Measurements from ENCODE around the gene EYS.

The EYS gene

GRCh38 chr6:64930681-64931080, 776.3 kb downstream of the EYS start:
- DNase-seq: peak; percentile 47 to 94

DNA sequence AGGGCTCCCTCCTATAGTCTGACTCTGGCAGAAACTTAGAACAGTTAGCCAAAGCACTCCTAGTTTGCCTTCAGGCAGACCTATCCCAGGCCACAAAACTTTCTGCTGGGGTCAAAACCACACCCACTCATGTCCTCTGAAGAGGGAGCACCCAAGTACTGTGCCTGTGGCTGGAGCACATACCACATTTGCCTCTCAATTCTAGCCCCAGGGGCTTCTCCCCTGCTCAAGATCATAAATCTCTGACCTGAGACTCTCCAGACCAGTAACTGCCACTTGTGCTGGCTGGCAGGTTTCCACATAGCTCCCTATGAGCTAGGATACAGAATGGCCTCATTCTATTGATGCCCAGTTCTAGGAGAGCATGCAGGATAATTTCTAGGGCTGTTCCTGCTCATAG, 781.0 kb downstream of the EYS start:
- DNase-seq: no peak

DNA sequence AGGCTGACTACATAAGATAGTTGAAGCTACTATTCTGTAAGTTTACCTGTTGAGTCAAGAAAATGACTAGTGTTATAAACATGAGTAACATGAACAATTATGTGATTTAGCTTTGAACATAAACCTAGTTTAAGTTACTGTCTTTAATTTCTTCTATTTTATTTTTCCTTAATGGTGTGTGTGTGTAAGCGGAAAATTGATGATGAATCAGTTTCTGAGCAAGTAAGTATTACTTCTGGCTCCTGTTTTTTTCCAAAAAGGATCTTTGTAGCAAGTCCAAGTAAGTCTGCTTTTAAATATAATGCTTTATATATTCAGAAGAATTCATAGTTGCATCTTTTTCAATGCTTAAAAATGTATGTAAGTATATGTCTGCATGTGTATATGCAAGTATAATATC, 786.8 kb downstream of the EYS start:
- DNase-seq: no peak

DNA sequence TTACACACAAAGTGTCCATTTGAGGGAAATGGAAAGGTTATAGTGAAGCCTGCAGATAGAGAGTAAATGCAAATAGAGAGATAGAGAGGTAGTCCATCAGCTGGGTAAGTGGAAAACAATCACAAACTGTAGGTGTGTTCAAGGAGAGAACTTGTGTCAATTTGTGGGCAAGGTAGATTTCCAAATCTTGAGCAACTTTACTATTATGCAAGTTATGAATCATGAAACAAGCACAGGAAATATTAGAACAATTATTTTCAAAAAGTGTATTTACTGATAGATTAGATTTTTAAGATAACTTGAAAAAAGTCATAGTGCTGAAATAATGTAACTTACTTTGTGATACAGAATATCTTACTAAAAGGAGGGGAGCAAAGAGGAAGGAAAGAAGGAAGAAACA, 792.9 kb downstream of the EYS start:
- no peak for DNase-seq

GRCh38 chr6:64912966-64913365, 794.1 kb downstream of the EYS start:
- DNase-seq: no peak

DNA sequence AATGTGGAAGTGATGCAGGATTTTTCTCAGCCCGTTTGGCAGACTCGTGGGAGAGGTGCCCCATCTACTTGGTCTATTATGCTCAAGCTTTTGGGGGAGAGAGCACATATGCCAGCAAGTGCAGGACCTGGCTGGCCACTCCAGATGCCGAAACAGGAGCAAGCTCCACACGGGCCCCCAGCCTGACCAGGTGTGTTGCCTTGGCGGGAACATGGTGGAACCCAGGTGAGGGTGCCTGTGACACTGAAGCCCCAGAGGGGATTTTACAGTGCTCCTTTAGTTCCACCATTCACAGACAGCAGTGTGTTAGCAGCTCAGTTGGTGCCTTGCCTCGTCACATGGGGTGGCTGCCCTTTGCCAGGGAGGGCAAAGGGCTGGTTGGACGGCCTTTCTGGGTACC, 798.9 kb downstream of the EYS start:
- DNase-seq: no peak

GRCh38 chr6:64904616-64905015, 802.4 kb downstream of the EYS start:
- no peak for DNase-seq

- DNase-seq: no peak
These were observed 804.4 kb downstream of the EYS start for GRCh38 chr6:64902596-64902995.

DNA sequence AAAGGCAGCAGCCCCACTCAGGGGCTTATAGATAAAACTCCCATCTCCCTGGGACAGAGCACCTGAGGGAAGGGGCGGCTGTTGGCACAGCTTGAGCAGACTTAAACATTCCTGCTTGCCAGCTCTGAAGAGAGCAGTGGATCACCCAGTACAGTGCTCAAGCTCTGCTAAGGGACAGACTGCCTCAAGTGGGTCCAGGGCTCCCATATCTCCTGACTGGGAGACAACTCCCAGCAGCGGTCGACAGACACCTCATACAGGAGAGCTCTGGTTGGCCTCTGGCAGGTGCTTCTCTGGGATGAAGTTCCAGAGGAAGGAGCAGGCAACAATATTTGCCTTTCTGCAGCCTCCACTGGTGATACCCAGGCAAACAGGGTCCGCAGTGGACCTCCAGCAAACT, 810.1 kb downstream of the EYS start:
- DNase-seq: no peak

DNA sequence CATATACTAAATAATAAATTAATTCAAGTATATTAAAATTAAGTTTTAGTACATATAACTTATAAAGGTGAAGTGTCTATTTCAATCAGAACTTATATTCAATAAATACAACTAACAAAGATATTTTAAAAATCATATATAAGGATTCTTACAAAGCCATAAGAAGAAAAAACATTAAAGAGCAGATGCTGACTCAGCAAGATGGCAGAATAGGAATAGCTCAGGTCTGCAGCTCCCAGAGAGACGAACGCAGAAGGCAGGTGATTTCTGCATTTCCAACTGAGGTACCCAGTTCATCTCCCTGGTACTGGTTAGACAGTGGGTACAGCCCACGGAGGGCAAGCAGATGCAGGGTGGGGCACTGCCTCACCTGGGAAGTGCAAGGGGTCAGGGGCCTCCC, 811.1 kb downstream of the EYS start:
- no peak for DNase-seq

DNA sequence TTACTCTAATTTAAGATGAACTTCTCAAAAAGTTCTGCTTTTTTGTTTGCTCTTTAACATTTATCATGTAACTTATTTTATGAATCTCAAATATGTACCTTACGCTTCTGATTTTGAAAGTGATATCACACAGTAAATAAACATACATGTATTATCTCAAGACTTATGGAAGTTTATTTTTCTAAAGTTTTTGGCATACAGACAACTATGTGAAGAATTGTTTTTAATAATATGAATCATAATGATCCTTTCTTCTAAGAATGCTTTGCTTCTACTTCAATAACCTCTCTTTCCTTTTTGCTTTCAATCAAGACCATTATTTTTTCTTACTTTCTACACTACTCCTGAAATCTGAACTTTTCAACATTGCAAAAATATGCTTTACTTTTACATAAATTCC, 816.4 kb downstream of the EYS start:
- DNase-seq: no peak

DNA sequence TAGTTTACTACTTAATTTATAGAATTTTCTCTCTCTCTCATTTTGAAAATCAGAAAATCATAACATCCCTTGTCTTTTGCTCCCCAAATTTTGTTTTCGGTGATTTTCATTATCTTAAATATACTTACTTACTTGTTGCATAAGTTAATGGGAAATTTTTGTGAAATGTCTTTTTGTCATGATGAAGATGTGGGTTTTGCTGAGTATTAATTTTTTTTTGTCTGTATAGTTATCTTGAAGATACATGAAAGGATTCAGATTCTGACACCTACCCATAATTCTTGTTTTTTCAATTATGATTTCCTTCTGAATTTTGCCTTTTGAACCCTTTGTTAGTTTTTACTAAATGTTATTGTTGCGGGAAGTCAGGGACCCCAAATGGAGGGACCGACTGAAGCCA, 817.9 kb downstream of the EYS start:
- DNase-seq: no peak

GRCh38 chr6:64874776-64875175, 832.2 kb downstream of the EYS start:
- no peak for DNase-seq

- no peak for DNase-seq
These were observed 834.4 kb downstream of the EYS start for GRCh38 chr6:64872633-64873032.

DNA sequence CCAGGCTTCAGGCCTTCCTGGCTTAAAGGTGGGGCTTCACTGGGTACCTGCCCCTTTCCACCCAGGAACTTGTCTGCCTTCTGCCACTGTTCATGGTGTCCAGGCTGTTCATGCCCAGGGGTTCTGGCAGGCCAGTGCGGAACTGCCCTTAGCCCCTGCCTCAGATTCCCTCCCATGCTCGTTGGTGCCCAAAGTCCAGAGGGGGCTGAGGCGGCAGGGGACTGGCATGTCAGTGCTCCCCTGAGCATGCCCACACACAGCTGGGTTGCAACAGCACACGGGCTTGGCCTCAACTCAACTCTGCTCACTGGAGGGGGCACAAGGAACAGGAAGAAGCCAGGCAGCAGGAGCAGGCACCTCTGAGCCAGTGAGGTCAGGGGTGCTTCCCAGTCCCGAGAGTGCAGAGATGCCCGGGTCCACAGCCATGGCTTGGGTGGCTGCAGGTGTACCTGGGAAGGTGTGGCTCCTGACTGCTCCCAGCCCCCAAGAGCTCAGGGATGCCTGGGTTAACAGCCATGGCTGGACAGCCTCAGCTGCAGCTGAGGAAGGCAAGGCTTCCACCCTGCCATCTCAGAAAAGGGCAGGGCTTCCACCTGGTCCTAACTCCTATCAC, 845.9 kb downstream of the EYS start:
- no peak for DNase-seq

DNA sequence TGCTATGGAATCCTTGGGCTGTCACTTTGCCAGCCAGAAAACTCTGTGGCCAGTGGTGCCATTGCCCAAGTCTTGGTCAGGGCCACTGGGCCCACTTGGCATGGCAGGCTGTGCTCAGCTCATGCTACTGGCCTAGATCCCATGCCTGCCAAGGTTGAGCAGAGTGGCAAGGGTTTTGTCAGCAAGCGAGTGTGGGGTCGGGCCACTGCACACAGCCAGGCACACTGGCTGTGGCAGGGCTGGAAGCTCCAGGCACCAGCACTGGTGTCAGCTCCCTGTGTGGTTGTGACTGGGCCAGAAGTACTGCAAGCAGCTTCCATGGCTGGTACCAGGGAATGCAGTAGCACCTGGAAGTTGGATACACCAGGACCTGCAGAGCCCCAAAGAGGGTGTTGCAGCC, 846.8 kb downstream of the EYS start:
- DNase-seq: no peak

DNA sequence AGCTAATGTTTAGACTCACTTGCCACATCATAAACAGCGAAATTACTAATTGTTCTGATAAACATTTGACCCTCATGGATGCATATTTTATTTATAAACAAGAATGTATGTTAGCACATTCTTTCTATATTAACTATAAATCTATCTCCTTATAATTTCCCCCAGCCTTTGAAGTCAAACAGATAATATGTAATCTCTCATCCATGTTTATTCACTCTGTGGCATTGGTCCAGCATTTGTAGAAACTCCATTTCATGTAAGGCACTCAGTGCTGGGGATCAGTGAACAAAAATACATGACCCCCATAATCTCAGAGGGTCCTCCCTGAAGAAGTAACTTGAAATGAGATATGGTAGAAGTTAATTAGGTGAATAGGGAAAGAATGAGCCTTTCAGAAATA, 856.9 kb downstream of the EYS start:
- DNase-seq: no peak

DNA sequence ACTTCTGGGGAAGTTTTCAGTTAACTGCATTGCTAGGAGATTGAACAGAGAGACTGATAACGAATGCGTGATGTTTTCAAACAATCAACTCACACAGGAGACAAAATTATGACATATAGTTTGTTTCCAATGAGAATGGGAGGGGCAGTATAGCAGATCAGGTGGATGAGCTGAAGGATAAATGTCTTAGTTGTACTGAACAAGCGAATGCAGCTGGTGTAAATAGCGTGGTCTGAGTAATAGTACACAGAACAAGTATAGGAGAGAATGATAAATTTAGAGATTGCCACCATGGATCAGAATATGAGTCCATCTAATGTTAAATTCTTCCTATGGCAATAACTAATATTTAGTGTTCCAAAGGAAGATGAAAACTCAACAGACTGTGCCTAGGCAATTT, 858.6 kb downstream of the EYS start:
- no peak for DNase-seq

DNA sequence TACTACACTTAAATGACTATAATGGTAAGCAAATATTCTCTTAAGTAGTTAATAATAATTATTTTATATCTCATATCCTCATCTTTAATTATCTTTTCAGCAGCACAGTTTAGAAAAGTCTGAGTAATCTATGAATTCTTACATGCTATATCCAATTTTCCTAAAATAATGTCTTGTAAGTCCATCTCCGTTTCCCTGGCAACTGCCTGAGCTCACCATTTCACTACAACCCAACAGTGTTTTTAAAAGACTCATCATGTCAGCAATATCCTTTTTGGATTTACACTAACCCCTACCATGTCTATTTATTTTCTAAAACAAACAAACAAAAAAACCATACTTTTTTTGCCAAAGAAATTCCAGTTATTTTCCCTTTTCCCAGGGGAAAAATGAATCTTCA, 859.6 kb downstream of the EYS start:
- DNase-seq: no peak

- DNase-seq: peak in 1 of 2 experiments; percentile 43
These were observed 868.3 kb downstream of the EYS start for GRCh38 chr6:64838726-64839125.

GRCh38 chr6:64831680-64832079, 875.3 kb downstream of the EYS start:
- DNase-seq: no peak

DNA sequence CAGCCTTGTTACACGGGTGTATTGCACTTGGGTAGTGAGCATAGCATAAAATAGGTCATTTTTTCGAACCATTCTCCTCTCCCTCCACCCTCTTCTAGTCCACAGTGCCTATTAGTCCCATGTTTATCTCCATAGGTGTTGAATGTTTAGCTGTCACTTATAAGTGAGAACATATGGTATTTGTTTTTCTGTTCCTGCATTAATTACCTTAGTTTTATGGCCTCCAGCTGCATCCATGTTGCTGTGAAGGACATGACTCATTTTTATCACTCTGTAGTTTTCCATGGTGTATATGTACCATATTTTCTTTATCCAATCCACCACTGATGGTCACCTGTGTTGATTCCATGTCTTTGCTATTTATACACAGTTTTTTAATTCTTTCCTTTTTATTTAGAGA, 889.5 kb downstream of the EYS start:
- DNase-seq: peak in 1 of 2 experiments; percentile 56

DNA sequence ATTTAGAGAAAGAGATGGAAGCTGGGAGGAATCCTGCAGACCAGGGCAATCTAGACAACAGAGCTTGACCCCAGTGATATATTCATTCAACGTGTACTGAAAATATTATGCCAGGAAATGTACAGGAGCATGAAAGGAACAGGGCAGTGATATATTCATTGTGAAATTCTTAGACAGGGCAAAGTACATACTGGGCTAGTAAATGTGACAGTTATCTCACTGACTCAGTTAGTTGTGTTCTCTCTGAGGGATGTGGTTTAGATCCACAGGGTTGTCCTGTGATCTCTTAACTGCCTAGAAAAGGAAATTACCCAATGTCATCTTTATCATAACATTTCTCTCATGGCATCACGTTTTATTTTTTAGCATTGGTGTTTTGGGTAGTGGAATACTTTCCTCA, 891.3 kb downstream of the EYS start:
- no peak for DNase-seq

- no peak for DNase-seq
These were observed 894.9 kb downstream of the EYS start for GRCh38 chr6:64812138-64812537.

GRCh38 chr6:64811119-64811518, 895.9 kb downstream of the EYS start:
- no peak for DNase-seq

DNA sequence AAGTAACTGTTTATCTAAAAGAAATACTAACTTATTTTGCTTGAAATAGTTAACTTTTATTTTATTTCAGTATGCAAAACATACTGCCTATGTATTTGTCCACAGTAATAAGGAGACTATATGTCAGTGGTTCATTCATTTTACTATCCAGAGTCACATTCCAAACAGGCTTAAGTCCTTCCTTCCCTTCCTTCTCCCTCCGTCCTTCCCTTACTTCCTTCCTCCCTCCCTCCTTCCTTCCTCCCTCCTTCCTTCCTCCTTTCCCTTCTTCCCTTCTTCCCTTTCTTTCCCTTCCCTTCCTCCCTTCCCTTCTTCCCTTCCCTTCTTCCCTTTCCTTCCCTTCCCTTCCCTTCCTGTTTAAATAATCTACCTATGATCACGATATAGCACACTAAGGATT, 899.2 kb downstream of the EYS start:
- DNase-seq: no peak

Data from NCI-H524 (cell line).